GM19238 (cell line): Measurements from ENCODE around the gene MAPK7.

ENCODE experiments used
- DNase-seq: peaks from one replicate; pipeline ENCODE4 v3.0.0; 2011; ENCODE audit warnings: low spot score; ENCODE audit not compliant: insufficient read length

MAPK7 gene

DNA sequence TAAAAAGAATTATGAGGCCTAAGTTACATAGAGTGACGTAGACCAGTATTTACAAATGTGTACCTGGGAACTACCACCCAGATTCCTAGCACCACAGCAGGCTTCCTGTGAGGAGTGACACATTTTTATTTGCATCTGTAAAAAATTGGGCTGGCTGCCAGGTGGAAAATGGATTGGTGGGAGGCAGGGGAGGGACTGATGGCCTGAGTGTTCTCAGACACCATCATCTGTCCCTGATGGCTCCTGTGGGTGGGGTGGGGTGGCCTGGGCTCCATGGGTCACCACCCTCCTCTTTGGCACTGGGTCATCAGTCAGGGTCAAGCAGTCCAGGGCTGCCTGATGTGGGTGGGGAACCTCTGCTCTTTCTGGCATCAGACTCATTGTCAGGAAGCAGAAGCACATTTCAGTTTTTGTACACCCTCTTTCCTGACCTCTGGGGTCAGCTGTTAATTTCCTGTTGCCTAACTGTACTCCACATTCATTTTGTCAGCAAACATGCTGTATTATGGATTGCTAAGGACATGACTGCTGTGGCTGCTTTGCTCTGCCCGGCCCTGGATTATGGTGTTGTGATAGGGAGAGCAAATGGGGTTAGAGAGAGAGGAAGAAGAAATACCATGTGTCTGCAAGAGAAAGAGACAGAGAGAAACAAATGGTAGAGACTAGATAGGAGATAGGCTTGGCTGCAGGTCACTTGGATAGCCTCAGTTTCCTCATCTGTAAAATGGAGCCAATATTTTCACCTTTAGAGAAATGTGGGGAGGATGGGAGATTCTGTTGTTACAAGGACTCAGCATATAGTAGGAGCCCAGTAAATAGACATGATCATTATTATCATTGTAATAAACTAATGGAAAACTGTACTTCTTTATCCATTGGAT is 20.2 kb downstream of the MAPK7 start:
- no peak for DNase-seq

- DNase-seq, result no peak
Measured at GRCh38 chr17:19399750-19400450, 21.6 kb downstream of the MAPK7 start.

GRCh38 chr17:19401321-19402010 is 23.2 kb downstream of the MAPK7 start:
- DNase-seq, result no peak

DNA sequence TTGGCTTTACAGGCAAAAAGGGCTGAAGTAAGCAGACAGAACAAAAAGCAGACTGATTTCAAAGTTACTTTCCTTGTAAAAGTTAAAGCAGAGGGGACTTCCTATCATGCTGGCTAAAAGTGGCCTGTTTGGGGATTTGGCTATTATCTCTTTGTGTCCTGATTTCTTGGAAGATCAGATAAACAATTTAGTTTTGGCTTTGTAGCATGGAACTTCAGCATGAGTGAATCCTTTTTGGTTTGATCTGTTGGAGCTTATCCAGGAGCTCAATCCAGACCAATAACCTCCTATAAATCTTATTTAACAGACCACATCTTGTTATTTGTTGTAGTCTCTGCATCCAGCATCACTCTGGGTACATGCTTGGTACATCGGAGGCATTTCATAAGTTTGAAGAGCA is 23.9 kb downstream of the MAPK7 start:
- DNase-seq, result no peak

DNA sequence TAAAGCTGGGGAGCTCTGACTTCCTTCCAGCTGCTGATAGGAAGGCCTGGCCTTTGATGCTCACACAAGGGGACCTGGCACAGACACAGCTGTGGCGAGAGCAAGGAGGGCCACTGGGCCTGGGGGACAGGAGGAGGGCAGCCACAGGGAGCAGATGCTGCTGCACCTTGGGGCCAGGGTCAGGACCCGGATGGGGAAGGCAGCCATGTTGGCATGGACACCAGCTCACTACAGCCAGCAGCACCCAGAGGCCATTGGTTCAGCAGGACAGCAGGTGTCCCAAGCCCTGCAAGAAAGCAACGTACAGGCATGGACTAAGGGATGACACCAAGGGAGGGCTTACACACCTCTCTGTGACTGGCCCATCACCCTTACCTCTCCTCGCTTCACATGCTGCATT is 24.7 kb downstream of the MAPK7 start:
- DNase-seq, result no peak

DNA sequence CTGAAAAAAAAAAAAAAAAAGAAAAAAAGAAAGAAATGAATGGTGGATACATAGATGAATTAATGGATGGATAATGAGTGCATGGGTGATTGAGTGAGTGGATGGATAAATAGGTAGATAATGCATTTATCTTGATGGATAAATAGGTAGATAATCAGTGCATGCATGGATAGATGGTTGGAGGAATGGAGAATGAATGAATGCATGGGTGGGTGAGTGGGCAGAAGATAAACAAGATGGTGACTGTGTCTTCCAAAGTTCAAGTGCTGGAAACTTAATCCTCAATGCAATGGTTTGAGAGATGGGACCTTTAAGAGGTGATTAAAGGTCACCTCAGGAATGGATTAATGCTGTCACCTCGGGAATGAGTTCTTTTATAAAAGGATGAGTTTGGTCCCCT is 26.0 kb downstream of the MAPK7 start:
- no peak for DNase-seq

DNA sequence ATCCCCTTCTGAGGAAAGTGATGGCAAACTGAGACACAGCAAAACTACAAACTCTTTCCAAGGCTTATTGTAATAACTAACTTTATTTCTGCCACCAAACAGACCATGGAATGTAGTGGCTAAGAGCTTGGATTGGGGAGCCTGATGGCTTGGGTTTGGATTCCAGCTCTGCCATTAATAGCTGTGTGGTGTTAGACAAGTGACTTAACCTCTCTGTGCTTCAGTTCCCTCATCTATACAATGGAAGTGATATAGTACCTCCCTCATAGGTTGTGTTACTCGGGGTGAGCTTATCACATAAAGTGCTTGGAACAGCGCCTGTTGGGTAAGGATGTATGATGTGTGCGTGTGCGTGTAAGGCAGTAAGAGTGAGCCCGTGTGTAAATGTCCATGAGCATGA is 26.8 kb downstream of the MAPK7 start:
- DNase-seq, result no peak

- DNase-seq, result no peak
Measured at GRCh38 chr17:19407601-19408345, 29.5 kb downstream of the MAPK7 start.

DNA sequence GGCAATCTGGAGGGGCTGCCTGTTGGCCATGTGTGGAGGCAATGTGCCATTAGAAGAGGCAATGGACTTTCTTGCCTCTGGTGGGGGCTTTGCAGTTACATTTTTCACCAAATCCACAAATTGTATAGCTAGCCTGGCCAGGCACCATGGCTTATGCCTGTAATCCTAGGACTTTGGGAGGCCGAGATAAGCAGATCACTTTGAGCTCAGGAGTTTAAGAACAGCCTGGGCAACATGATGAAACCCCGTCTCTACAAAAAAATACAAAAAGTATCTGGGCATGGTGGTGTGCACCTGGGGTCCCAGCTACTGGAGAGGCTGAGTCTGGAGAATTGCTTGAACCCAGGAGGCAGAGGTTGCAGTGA is 30.0 kb downstream of the MAPK7 start:
- DNase-seq, result no peak

- no peak for DNase-seq
Measured at GRCh38 chr17:19409066-19409465, 30.8 kb downstream of the MAPK7 start.

GRCh38 chr17:19409509-19409908 is 31.2 kb downstream of the MAPK7 start:
- no peak for DNase-seq

DNA sequence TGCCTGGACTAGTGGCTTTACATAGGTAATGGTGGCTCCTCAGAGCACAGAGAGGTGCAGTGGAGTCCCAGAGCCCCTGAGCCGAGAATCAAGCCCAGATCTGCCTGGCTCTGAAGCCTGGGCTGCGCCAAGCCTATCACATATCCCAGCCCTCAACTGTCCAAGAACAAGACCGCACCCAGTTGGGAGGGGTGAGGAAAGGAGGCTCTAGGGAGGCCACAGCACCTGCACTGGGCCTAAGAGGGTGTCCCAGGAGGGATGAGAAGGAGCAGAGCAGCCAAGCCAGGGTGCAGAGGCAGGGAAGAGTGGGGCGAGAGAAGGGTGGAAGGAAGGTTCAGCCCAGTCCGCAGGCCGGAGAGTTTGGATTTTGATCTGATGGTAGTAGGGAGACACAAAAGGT is 31.8 kb downstream of the MAPK7 start:
- no peak for DNase-seq

DNA sequence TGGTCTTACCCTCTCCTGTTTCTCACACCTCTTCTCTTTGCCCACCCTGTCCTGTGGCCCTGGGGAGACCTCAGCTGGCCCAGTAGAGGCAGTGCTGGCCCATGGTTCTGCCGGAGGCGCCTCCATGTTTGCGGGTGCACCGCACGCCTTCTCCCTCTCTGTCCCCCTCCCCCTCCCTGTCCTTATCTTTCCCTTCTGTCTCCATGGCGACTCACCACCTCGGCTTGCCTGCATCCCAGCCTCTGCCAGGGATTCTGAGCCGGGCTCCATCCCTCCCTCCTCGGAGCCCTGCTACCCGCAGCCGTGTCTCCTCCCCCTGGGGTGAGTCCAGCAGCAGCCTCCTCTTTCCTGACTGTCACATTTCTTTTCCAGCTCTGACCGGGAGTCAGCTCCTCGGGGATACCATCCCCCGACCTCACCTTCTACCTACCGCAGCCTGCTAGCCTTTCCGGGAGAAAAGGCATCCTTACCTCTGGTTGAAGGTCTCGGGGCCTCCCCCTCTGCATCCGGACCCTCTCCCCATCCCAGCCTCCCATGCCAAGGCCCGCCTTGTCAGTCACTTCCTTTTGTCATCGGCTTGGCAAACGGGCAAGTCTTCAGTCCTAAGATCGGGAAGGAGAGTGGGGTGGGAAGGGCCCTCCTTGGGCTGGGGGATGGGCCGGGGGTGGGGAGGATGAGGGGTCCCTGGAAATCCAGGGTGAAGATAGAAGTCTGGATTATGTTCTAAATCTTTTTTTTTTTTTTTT is 32.8 kb downstream of the MAPK7 start, which contains the start of gene RNF112:
Gene RNF112, plus strand, starts transcription at position 358 of the 746 bp plus-strand sequence. Its CDS starts 177 bp downstream, at position 535.
- no peak for DNase-seq

- no peak for DNase-seq
Measured at GRCh38 chr17:19411631-19412030, 33.3 kb downstream of the MAPK7 start.

DNA sequence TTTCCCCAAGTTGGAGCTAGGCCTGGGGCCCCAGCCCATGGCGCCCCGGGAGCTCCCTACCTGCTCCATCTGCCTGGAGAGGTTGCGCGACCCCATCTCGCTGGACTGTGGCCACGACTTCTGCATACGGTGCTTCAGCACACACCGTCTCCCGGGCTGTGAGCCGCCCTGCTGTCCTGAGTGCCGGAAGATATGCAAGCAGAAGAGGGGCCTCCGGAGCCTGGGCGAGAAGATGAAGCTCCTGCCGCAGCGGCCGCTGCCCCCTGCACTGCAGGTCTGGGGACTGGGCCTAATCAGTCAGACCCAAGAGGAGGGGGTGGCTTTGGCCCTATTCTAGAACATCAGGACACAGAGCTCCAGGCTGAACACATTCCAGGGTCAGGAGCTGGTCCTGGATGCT is 34.2 kb downstream of the MAPK7 start:
- no peak for DNase-seq

DNA sequence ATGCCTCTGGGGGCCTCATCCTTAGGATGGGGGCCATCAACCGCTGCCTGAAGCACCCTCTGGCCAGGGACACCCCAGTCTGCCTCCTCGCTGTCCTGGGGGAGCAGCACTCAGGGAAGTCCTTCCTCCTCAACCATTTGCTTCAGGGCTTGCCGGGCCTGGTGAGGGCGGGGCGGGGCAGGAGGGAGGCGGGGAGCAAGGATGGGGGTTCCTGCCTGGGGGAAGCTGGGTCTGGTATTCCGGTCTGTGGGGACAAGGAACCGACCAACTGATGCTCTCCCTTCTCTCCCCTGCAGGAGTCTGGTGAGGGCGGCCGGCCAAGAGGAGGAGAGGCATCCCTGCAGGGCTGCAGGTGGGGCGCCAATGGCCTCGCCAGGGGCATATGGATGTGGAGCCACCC is 34.7 kb downstream of the MAPK7 start:
- DNase-seq, result no peak

GRCh38 chr17:19413761-19414160 is 35.5 kb downstream of the MAPK7 start:
- DNase-seq, result no peak

GRCh38 chr17:19414396-19415280 is 36.3 kb downstream of the MAPK7 start:
- DNase-seq, result no peak

DNA sequence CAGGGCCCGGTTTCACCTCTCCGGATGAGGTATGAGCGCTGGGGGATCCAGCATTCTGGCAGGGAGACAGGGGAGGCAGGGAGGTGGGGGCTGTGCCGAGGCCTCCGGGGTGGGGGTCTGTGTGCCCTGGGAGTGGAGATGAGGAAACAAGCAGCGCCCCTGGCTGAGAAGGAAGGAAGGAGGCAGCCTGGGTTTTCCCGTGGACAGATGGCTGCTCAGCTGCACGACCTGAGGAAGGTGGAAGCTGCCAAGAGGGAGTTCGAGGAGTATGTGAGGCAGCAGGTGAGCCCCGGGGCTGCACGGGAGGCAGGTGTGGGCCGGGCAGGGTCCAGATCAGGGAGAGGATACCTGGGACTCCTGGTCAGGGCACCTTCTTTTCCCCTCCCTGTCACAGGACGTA is 37.0 kb downstream of the MAPK7 start:
- DNase-seq, result no peak
